CD14-positive monocyte (primary cell): ENCODE results near the gene SUMF2. TPM values are rescaled to one million over a fixed set of nuclear protein-coding genes. Genes with fewer than 3 reads are reported as not detected.
"Not testable (repeated sequence)": the region's sequence is repeated elsewhere in the genome, so short reads cannot be mapped to it uniquely, and the experiment has no call there.

Experiments
- DNase-seq, 3 donors: peaks; one replicate each; pipeline ENCODE4 v3.0.0-alpha.2; 2011 to 2022
- H2AFZ ChIP-seq: 2 replicates; pipeline ENCODE4 v1.6.0; 2012; ENCODE audit warnings: mild to moderate bottlenecking, low read depth, low read length, inconsistent platforms; ENCODE audit not compliant: insufficient read depth, poor library complexity, severe bottlenecking
- H3K27ac ChIP-seq, 2 donors: 1 replicate in 1 of 2; 2 replicates in 1 of 2; pipeline ENCODE4 v1.5.1; 2012 to 2013; ENCODE audit warnings: low read length in 2 of 2, control low read depth in 1 of 2, inconsistent platforms in 1 of 2, low read depth in 1 of 2, mild to moderate bottlenecking in 1 of 2
- H3K27me3 ChIP-seq, 2 donors: one replicate each; pipeline versions ENCODE4 v1.6.0 to v1.6.1; 2011 to 2013; ENCODE audit warnings: low read length in 2 of 2; ENCODE audit not compliant: control insufficient read depth in 2 of 2, insufficient read depth in 2 of 2
- H3K36me3 ChIP-seq, 2 donors: replicated peaks in 1 of 2; 1 replicate in 1 of 2; 2 replicates in 1 of 2; pipeline versions ENCODE4 v1.5.1 to v1.6.1; 2012 to 2013; ENCODE audit warnings: low read length in 2 of 2, control low read depth in 1 of 2, inconsistent platforms in 1 of 2, mild to moderate bottlenecking in 1 of 2; ENCODE audit not compliant: insufficient read depth in 2 of 2, control insufficient read depth in 1 of 2
- H3K4me1 ChIP-seq, 2 donors: 1 replicate in 1 of 2; 2 replicates in 1 of 2; pipeline versions ENCODE4 v1.5.1 to v1.6.1; 2012 to 2013; ENCODE audit warnings: low read length in 2 of 2, control low read depth in 1 of 2, inconsistent platforms in 1 of 2, mild to moderate bottlenecking in 1 of 2, moderate library complexity in 1 of 2; ENCODE audit not compliant: insufficient read depth in 2 of 2, control insufficient read depth in 1 of 2
- H3K4me2 ChIP-seq: replicated peaks from 2 replicates; pipeline ENCODE3; 2012; ENCODE audit warnings: low read length, moderate library complexity, mild to moderate bottlenecking; ENCODE audit not compliant: poor library complexity, severe bottlenecking; ENCODE audit errors: extremely low read depth
- H3K4me3 ChIP-seq, 3 experiments: fragments of 200-600 bp in 1 of 3; sonication (generic) in 1 of 3; replicated peaks in 1 of 3; 1 replicate in 2 of 3; 2 replicates in 1 of 3; pipeline ENCODE4 v1.5.1; 2011 to 2013; ENCODE audit warnings: low read length in 3 of 3, mild to moderate bottlenecking in 3 of 3, control low read depth in 2 of 3, low read depth in 2 of 3, inconsistent platforms in 1 of 3, moderate library complexity in 1 of 3
- H3K79me2 ChIP-seq: 2 replicates; pipeline ENCODE4 v1.6.0; 2012; ENCODE audit warnings: mild to moderate bottlenecking, control low read depth, inconsistent platforms, low read length, moderate library complexity; ENCODE audit not compliant: insufficient read depth
- H3K9ac ChIP-seq: 2 replicates; pipeline ENCODE4 v1.6.0; 2017; ENCODE audit warnings: low read length, mild to moderate bottlenecking; ENCODE audit not compliant: insufficient read depth, poor library complexity, severe bottlenecking
- H3K9me3 ChIP-seq, 2 donors: replicated peaks in 1 of 2; 1 replicate in 1 of 2; 2 replicates in 1 of 2; pipeline versions ENCODE4 v1.5.1 to v1.6.1; 2012 to 2013; ENCODE audit warnings: low read length in 2 of 2, control low read depth in 1 of 2; ENCODE audit not compliant: control insufficient read depth in 1 of 2, insufficient read depth in 1 of 2
- H4K20me1 ChIP-seq: 2 replicates; pipeline ENCODE4 v1.6.0; 2012; ENCODE audit warnings: mild to moderate bottlenecking, low read length, control low read depth, moderate library complexity; ENCODE audit not compliant: insufficient read depth
- H3K27ac Mint-ChIP-seq, 7 donors: one replicate each; pipeline ENCODE4 v1.8.0; 2020; ENCODE audit warnings: mild to moderate bottlenecking in 7 of 7, mixed read lengths in 7 of 7, moderate library complexity in 6 of 7, inconsistent platforms in 2 of 7
- H3K27me3 Mint-ChIP-seq, 3 donors: one replicate each; pipeline ENCODE4 v1.8.0; 2021 to 2022; ENCODE audit warnings: low read depth in 3 of 3, mild to moderate bottlenecking in 3 of 3, mixed read lengths in 3 of 3, moderate library complexity in 3 of 3, inconsistent platforms in 1 of 3
- H3K36me3 Mint-ChIP-seq, 2 donors: one replicate each; pipeline ENCODE4 v1.8.0; 2020; ENCODE audit warnings: mixed read lengths in 2 of 2, inconsistent platforms in 1 of 2, mild to moderate bottlenecking in 1 of 2
- H3K4me1 Mint-ChIP-seq: one replicate; pipeline ENCODE4 v1.8.0; 2020; ENCODE audit warnings: mild to moderate bottlenecking, mixed read lengths
- H3K4me3 Mint-ChIP-seq, 2 donors: one replicate each; pipeline ENCODE4 v1.8.0; 2020; ENCODE audit warnings: mild to moderate bottlenecking in 2 of 2, mixed read lengths in 2 of 2, moderate library complexity in 1 of 2
- H3K9me3 Mint-ChIP-seq, 7 donors: one replicate each; pipeline ENCODE4 v1.8.0; 2020 to 2022; ENCODE audit warnings: mixed read lengths in 7 of 7, mild to moderate bottlenecking in 6 of 7, moderate library complexity in 6 of 7, inconsistent platforms in 2 of 7
- CTCF ChIP-seq: fragments of 200-600 bp; IDR thresholded peaks from one replicate; pipeline ENCODE4 v1.8.0; 2022; ENCODE audit warnings: antibody characterized with exemption, mild to moderate bottlenecking
- WGBS: methylation state at CpG from one replicate; pipeline ENCODE4 v1.1.5; 2013; ENCODE audit warnings: missing lambda C conversion rate; ENCODE audit not compliant: insufficient coverage; 5-methylcytosine and 5-hydroxymethylcytosine counted together
- intact Hi-C, 2 donors: fragments of 100-400 bp; cut with micrococcal nuclease; formaldehyde crosslinking; loops; one replicate each; pipeline versions ENCODE4 v1.15.0 to v1.15.1; 2023
- polyA plus RNA-seq, 3 donors: library from polyadenylated mRNA; depleted of rRNA in 1 of 3; unstranded in 2 of 3; stranded (reverse) in 1 of 3; fragments of 300-500 nt in 2 of 3; fragments of >200 nt in 1 of 3; fragmentation: Illumina TruSeq in 2 of 3; gene quantifications; 1 replicate in 2 of 3; 2 replicates in 1 of 3; pipeline ENCODE4 v1.2.3, GENCODE V29; 2012 to 2021

The SUMF2 gene
- polyA plus RNA-seq, 3 donors, result 69.5 to 88.2 (median 75.0) TPM

GRCh38 chr7:56092789-56093531, 28.9 kb downstream of the SUMF2 start, which contains the start of gene PHKG1:
PHKG1 (minus strand) TSS chr7:56092952; CDS start chr7:56088941, 4,011 bp downstream.
- no peak for DNase-seq
- Histone ChIP-seq H2AFZ (no peak within 1 kb of the TSS), H3K9me3 (no peaks in the 10 kb centered on the region), H3K4me3 (no peak within 1 kb of the TSS), H3K9ac (no peak within 1 kb of the TSS), H4K20me1 (no peaks in the 10 kb centered on the region), H3K79me2 (no peaks in the 10 kb centered on the region), H3K4me1 (no peaks in the 10 kb centered on the region), H3K4me2 (no peak within 1 kb of the TSS), H3K36me3 (peaks cover 0 to 2% of the 10 kb centered on the region in 2 donors), H3K27me3 (no peaks in the 10 kb centered on the region), H3K27ac (no peak within 1 kb of the TSS)
- Mint-ChIP-seq H3K4me3 (no peak within 1 kb of the TSS), H3K9me3 (peaks cover 0 to 3% (median 0%) of the 10 kb centered on the region in 7 donors), H3K27me3 (peaks cover 0 to 3% (median 0%) of the 10 kb centered on the region in 3 donors), H3K4me1 (no peaks in the 10 kb centered on the region), H3K36me3 (peaks cover 7 to 13% of the 10 kb centered on the region in 2 donors), H3K27ac (peak within 1 kb of the TSS in 2 of 7 donors; percentile 9 to 21)
- intact Hi-C loops, result no loop called here
- WGBS, result 74% methylated on average over 16 of the region's 19 CpGs
- no peak for TF ChIP-seq CTCF

GRCh38 chr7:56097700-56098099, 33.6 kb downstream of the SUMF2 start:
- H3K27ac Mint-ChIP-seq, result no peak overlapping the region
- Histone ChIP-seq H3K27ac (no peak overlapping the region), H3K79me2 (no peaks in the 10 kb centered on the region), H3K4me1 (no peaks in the 10 kb centered on the region), H3K36me3 (peaks cover 33 to 41% of the 10 kb centered on the region in 2 donors), H2AFZ (no peak overlapping the region), H4K20me1 (peaks cover 2% of the 10 kb centered on the region), H3K4me2 (no peak overlapping the region), H3K9ac (no peak overlapping the region), H3K27me3 (no peaks in the 10 kb centered on the region), H3K9me3 (no peaks in the 10 kb centered on the region), H3K4me3 (no peak overlapping the region)
- no CpG with 5 or more reads among the region's 5 CpGs for WGBS
- intact Hi-C loops, result no loop called here
- TF ChIP-seq CTCF, result no peak
- no peak for DNase-seq
- no peaks in the 10 kb centered on the region for H3K4me1 Mint-ChIP-seq
- H3K9me3 Mint-ChIP-seq, result no peaks in the 10 kb centered on the region
- no peak overlapping the region for H3K4me3 Mint-ChIP-seq
- H3K36me3 Mint-ChIP-seq, result peaks cover 37 to 53% of the 10 kb centered on the region in 2 donors
- H3K27me3 Mint-ChIP-seq, result no peaks in the 10 kb centered on the region

GRCh38 chr7:56098187-56099008, 34.3 kb downstream of the SUMF2 start:
- H2AFZ ChIP-seq, H3K27me3 ChIP-seq, H3K4me2 ChIP-seq, H3K27ac Mint-ChIP-seq, DNase-seq, H3K4me1 Mint-ChIP-seq, H3K4me3 Mint-ChIP-seq, H3K27me3 Mint-ChIP-seq, intact Hi-C loops, H4K20me1 ChIP-seq, H3K4me3 ChIP-seq, H3K79me2 ChIP-seq, H3K4me1 ChIP-seq, H3K27ac ChIP-seq, H3K9ac ChIP-seq, H3K9me3 ChIP-seq, H3K9me3 Mint-ChIP-seq: not testable (repeated sequence)
- WGBS, result 90% methylated on average over 2 of the region's 8 CpGs
- peaks cover 40 to 48% of the 10 kb centered on the region in 2 donors for H3K36me3 ChIP-seq
- H3K36me3 Mint-ChIP-seq, result peaks cover 41 to 60% of the 10 kb centered on the region in 2 donors
